HG02938 (cell line): ENCODE data around the gene MAN2B2.

Source experiments
- ATAC-seq: cut with Tn5 transposase; IDR thresholded peaks from one replicate; pipeline ENCODE4 v1.9.1; 2021; ENCODE audit warnings: mild to moderate bottlenecking, moderate library complexity; ENCODE audit not compliant: unreplicated experiment

Gene MAN2B2

DNA sequence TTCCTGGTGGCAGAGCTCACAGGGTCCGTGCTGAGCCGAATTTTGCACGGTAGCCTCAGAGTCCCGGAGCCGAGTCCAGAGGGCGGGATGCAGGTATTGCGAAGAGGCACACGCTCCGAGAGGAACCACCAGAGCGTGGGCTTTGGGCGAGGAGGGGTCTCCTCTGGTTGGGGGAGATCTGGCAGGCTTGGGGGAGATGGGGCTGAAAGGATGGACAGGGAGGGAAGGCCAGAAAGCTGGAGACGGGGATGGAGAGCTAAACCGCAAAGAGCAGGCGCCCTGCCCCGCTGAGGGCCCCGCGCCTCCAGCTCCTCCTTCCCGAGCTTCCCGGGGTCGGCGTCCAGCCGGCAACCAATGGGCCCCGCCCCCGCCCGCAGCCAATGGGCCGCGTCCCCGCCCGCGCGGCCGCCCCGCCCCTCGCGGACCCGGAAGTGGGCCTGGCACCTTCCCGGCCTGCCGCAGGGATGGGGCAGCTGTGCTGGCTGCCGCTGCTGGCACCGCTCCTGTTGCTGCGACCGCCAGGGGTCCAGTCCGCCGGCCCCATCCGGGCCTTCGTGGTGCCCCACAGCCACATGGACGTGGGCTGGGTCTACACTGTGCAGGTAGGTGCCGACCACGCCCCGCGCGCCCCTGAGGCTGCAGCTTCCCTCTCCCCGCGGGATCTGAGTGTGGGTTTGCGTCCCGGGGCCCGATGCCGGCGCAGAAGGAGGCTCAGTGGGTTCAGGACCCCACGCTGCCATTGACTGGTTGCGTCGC is at the start of gene MAN2B2:
Gene MAN2B2, plus strand, starts transcription at position 443 of the 756 bp plus-strand sequence. Its CDS starts 22 bp downstream, at position 465.
- ATAC-seq, result peak; percentile 74

DNA sequence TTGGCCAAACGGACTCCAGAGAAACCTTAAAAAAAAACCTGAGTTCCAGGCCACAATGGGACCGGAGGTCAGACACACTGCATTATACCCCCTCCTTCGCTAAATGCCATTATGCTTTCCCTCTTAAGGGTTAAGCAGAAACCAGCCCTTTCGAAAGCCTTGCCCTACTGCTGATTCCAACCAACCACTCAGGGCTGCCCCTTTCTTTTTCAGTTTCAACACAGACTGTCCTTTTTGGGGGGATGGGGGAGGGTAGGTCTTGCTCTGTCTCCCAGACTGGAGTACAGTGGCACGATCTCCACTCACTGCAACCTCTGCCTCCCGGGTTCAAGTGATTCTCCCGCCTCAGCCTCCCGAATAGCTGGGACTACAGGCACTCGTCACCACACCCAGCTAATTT is 49.5 kb upstream of the MAN2B2 start:
- no peak for ATAC-seq

DNA sequence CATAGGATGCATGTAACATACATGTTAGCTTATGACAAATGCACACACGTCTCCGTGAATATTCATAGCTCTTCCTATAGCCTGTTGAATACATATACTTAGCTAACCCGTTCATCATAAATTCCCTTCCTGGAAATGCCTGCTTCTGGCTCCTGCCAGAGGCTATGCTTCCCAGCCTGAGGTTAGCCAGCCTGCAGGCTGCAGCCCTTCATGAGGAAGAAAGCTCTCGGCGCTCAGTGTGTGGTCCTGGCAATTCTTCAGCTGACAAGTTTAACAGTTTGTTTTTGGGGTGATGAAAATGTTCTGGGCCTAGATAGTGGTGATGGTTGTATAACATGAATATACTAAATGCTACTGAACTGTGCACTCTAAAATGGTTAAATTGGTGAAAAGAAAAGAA is 48.8 kb upstream of the MAN2B2 start:
- ATAC-seq, result no peak

DNA sequence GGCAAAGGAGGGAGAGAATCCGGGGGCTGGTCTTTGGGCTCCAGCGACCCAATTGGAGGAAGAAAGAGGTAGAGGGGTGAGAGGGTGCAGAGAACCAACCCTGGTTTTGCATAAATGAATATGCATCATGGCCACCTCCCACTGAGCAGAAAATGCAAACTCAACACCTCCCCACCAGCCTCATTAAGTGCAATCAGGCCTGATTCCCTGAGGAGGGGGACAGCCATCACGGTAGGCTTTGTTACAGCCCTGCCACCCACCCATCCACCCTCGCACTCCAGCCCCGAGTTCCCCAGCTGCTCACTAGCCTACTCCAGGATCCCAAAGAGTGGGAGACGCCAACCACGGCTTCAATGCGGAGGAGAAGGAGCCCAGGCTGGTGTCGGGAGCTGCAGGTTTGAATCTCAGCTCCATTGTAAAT is 48.3 kb upstream of the MAN2B2 start:
- ATAC-seq, result no peak

DNA sequence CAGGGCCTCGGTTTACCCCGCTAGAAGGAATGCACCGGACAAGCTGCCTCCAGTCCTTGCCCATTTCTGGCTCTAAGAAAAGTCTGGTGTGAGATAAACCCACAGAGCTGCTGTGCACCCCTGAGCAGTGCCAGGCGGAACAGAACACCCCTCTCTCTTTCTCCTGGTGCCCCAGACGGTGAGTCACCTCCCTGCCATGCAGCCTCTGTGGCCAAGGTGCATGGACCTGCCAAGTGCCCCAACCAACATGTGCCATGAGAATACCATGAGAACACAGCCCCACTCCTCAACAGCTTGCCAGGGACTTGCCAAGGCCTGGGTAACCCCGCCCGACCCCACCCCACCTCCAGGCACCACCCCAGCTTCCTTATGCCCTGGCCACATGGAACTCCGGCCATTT is 47.7 kb upstream of the MAN2B2 start:
- no peak for ATAC-seq

DNA sequence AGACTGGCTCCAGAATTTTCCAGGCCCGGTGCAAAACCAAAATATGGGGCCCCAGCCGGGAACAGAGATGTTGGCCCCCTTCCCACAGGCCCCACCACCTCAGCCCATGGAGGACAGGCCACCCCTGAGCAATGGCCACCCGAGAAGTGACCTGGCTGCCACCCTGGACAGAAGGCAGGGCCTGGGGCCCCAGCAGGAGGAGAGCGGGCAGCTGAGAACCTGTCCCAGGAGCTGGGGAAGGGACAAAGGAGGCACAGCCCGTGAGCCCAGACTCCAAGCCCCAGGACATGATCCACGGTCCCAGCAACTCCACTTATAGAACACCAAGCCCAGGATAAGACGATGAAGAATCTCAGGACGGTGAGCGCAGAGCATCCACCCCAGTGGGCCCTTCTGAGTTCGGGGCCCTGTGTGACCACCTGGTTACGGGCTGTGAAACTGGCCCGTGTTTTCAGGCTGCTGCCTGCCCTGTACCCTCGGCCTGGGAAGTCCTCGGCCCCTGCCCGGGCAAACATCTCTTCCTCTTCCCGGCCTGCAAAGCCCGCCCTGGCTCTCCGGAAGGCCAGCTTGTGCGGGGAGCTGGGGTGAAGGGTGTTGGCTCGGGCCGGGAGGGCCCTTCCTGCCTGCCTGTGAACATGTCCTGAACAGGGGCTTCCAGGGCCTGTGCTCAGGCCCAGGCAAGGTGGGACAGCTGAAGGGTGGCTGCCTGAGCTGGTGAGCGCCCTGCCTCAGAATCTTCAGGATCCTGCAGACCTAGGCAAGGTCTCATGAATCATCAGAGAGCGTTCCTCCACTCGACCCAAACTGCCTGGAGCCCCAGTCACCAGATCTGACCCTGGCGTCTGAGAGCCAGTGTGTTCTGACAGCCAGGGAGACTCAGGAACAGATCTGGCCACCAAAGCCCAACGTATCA is 47.0 kb upstream of the MAN2B2 start:
- ATAC-seq, result no peak

DNA sequence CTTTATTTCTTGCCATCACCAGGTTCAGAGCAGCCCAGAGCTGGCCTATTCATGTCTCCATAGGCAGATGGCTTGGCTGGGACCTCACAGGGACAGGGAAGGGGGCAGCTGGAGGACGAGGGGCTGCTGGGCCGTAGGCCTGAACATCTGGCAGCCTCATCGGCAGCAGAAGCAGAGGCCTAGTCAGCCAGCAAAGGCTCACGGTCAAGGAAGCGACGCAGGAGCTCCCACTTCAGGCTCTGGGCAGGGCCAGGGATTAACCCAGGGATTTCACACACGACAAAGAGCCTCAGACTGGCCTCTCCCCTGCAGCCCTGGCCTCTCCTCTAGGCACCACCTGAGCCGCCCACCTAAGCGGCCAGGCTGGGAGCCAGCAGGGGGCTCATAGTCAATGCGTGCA is 46.0 kb upstream of the MAN2B2 start:
- no peak for ATAC-seq

DNA sequence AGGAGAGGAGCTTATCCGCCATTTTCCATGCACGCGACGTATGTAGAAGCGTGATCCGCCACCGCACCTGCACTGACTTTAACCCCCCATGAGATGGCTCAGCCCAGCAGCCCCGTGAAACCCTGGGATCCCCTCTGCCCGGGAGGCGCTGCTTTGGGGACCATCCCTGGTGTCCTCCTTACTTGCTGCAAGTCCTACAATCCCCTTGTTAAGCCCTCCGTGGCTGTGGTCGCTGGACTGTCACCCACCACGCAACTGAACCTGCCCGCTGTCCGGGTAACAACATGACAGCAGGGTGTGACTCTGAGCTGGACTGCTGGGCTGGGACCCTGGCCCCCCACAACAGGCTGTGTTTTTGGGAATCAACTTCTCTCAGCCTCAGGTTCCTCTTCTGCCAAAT is 44.7 kb upstream of the MAN2B2 start:
- no peak for ATAC-seq

DNA sequence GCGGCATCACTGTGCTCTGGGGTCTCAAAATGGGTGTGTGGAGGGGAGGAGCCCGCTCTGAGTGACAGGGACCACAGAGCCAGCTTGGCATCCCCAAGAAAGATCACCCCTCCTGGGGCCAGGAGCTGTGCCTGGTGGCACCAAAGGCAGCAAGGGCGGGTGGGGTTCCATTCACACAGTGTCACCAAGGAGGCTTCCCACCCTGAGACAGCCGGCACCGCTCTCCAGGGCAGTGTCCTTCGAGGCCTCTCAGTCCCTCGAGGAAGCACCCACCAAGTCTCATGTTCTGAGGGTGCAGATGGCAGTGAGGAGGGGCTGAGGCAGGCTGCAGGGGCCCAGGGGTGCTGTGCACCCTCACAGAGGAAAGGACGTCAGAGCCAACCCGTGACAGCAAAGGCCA is 44.0 kb upstream of the MAN2B2 start:
- no peak for ATAC-seq

DNA sequence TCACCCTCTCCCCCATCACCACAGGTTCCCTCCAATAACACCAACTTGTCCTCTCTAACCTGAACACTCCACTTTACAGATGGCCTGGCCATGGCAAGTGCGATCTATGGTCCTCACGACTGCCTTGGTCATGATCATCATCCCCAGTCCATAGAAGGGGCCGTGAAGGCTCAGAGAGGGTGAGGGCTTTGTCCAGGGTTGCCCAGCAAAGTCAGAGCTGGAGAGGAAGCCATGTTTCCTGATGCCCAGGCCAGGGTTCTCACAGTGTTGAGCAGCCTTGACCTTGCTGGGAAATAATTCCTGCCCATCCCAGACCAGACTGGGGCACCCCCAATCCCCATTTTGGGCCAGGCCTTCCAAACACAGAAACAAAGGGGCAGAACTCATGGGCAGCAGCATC is 42.9 kb upstream of the MAN2B2 start:
- ATAC-seq, result no peak

DNA sequence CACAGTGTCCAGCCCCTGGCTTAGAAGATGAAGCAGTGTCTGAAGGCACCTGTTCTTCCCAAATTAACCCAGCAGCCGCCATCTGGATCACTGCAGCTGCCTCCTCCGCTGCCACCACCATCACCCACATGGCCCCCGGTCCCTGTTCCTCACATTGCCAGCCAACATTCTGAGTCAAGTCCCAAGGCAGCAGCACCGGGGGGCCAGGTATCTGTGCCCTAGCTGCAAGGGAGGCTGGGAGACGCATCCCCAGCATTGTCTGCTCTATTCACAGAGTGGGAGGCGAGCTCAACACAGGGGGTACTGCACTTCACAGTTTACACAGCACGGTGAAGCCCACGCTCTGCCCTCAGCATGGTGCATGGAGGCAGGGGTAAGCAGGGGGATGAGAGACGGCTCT is 42.3 kb upstream of the MAN2B2 start:
- no peak for ATAC-seq

DNA sequence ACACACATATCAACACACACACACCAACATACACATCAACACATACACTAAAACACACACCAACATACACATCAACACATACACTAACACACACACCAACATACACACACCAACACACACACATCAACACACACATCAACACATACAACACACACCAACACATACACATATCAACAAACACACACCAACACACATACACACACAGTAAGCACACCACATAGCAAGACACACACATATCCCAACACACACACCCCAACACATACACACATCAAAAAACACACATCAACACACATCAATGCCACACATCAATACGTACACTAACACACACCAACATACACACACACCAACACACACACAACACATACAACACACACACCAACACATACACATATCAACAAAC is 40.9 kb upstream of the MAN2B2 start:
- no peak for ATAC-seq

DNA sequence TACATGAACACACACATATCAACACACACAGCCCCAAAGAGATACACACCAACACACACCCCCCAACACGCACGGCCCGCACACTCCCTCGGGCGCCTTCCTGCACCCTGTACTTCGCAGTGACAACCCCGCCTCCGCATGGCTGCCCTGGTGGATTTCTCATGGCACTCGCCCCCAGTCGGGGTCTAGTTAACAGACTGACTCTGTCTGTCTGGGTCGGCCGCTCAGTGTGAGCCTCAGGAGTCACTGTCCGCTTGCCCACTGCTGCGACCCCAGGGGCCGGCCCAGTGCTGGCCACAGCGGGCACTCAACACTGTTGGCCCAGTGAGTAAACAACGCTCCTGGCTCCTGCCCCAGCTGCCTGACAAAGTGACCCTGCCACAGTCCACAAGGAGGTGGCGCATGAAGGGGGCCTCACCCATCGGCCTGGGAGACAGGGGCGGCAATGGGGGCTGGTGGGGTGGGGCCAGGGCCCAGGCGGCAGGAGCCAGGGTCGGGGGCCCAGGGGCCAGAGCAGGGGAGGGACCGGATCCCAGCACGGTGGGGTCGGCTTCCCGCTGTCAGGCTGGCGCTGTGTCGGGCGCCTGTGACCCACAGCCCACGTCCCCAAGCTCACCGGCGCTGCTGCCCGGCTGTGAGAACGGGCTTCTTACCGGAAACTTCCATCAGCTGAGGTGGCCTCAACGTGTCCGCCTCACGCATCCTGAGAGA is 40.2 kb upstream of the MAN2B2 start:
- ATAC-seq, result no peak

DNA sequence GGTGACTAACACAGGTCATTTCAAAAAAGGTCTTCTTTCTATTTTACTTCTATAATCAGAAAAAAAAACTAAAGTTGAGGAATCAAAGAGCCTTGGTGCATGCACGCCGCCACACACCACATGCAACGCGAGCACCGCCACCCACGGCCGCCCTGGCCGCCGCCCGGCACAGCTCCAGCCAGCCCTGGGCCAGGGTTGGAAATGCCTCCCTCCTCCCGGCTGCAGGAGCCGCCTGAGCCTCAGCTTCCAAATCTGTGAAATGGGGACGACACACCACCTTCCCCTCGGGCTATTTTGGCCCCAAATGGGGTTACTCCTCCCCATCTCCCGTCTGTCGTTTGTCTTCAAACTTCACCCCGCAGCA is 39.7 kb upstream of the MAN2B2 start:
- no peak for ATAC-seq

DNA sequence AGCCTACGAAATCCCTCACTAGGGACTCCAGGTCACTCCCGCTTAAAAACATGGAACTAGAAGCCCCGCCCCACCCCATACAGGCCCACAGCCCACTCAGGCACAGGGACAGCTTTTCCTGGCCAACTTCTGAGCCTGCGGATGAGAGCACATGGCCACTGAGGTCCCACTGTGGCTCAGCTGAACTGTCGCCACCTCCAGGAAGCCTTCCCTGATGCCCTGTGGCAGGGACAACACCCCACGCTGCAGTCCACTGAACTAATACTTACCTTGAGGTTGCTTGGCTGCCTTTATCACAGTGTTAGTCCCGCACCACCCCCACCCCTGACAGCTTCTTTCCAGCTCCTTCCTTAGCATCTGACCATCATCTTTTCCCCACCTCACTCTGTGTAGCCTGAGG is 39.3 kb upstream of the MAN2B2 start:
- no peak for ATAC-seq

DNA sequence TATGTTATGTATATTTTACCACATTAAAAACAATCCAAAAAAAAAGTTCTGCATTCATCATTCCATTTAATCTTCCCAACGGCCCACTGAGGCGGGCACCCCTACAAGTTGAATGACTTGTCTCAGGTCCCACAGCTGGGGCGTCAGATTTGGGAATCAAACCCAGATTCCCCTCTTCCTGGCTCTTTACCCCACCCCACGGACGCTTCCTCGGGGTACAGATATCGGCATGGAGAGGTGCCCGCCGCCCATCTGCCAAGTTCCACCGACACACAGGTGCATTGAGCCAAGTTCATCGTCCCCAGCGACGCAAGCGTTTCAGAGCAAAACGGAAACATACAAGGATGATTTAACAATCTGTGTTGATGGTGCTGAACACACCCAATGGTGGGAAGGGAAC is 36.9 kb upstream of the MAN2B2 start:
- no peak for ATAC-seq

DNA sequence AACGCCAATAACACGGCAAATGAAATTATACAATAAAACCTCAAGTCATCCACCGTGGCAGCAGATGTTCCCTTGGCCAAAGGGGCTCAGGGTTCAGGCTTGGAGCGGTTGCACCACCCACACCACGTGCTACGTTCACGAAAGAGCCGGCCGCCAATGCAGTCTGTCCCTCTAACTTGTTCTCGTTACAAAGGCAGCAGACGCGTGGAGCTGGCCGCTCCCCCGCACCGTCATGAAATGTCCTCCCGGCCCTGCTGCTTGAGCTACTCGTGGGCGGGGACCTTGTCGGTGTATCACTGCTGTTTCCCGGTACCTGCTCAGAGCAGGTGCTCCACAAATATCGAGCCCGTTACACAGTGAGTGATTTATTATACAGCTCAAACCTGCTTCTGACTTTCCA is 36.4 kb upstream of the MAN2B2 start:
- no peak for ATAC-seq

DNA sequence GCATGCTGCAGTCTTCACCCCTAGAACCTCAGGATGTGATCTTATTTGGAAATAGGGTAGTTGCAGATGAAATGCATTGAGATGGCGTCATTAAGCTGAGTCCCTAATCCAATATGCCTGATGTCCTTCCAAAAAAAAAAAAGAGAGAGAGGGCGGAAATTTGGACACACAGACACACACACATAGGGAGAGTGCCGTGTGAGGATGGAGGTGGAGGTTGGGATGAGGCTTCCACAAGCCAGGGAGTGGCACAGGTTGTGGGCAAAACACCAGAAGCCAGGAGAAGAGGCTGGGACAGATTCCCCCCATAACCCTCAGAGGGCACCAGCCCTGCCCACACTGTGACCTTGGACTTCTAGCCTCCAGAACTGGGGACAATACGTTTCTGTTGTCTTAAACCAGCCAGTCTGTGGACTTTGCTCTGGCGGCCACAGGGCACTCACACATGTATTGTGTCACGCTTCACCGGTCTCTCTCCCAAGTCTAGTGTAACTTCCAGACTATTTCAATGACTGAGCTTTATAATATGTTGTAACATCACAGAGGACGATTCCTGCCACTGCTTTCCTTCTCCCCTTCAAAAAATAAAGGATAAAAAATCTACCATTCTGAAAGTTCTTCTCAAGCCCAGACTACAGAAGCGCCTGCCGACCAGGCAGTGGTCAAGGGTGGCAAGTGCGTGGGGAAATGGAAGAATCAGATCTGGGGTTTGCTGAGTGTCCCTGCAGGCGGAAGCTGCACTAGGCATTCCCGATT is 35.8 kb upstream of the MAN2B2 start:
- no peak for ATAC-seq

DNA sequence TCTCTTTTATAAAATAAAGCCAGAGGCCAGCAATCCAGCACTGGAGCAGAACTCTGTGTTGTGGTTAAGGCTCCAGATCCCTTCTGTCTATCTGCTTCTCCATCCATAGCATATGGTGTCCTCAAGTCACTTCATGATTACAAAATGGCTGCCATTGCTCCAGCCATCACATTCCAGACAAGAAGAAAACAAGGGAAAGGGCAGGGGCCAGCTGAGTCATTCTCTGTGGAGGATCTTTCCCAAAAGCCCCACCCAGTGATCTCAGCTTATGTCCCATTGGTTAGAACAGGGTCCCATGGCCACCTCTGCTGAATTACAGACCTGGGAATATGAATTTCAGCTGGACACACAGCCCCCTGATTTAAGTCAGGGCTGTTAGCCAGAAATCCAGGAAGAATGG is 34.1 kb upstream of the MAN2B2 start:
- no peak for ATAC-seq

DNA sequence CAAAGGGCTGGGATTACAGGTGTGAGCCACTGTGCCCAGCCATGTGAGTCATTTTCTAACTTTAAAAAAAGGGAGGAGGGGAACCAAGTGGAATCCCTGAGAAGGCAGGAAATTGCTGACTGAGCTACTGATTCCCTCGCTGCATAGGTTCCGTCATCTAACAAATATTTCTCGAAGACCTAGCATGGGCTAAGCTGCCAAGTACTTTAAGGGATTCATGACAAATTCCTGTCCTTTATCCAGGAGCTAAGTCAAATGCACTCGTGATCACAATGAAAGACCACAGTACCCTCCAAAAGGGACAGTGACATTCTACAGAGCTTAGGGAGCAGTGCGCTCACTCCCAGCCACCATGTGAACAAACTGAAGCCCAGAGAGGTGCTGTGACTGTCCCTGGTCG is 33.2 kb upstream of the MAN2B2 start:
- ATAC-seq, result no peak

DNA sequence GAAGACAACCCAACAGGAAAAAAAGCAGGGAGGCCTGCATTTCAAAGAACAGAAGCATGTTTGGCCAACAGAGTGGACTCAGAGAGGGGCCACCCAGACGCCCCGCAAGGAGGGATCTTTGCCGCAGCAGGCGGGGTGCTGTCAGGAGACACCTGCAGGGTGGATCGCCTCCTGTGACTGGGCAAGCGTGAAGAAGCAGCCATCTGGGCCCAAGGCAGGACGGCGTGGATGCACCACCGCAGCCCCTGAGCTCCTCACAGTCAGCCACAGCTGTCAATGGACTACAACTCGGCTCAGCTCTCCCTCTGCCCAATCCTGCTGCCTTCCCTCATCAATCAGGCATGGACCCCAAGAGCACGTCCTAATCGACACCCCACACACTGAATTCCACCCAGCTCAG is 32.0 kb upstream of the MAN2B2 start:
- no peak for ATAC-seq
